DND-41 (cell line): Measurements from ENCODE around the gene SCD5.
A peak's percentile ranks its signal among the peaks of the same experiment; 100 is the strongest.

Source experiments
- ATAC-seq: fragments of 200-7000 bp; cut with Tn5 transposase; 3 replicates; pipeline ENCODE4 v1.9.1; 2021; ENCODE audit warnings: low read depth; ENCODE audit not compliant: insufficient read depth
- DNase-seq: peaks from one replicate; pipeline ENCODE4 v3.0.0-alpha.2; 2020
- H2AFZ ChIP-seq: 2 replicates; pipeline ENCODE4 v1.6.0; 2012; ENCODE audit warnings: low read depth, low read length
- H3K27ac ChIP-seq: 2 replicates; pipeline ENCODE4 v1.5.1; 2012; ENCODE audit warnings: low read length, inconsistent platforms
- H3K27me3 ChIP-seq: fragments of 200-600 bp; sonication (generic); 2 replicates; pipeline ENCODE4 v1.6.0; 2012; ENCODE audit warnings: low read length, mild to moderate bottlenecking, inconsistent platforms; ENCODE audit not compliant: insufficient read depth, poor library complexity
- H3K36me3 ChIP-seq: 2 replicates; pipeline ENCODE4 v1.5.1; 2012; ENCODE audit warnings: low read length, inconsistent platforms; ENCODE audit not compliant: insufficient read depth
- H3K4me1 ChIP-seq: 2 replicates; pipeline ENCODE4 v1.5.1; 2012; ENCODE audit warnings: mild to moderate bottlenecking, low read length; ENCODE audit not compliant: insufficient read depth
- H3K4me2 ChIP-seq: 2 replicates; pipeline ENCODE4 v1.6.0; 2012; ENCODE audit warnings: mild to moderate bottlenecking, moderate library complexity, low read length, inconsistent platforms; ENCODE audit not compliant: insufficient read depth
- H3K4me3 ChIP-seq, 2 experiments: fragments of 200-600 bp in 1 of 2; shearing (Covaris generic) in 1 of 2; 2 replicates each; pipeline ENCODE4 v1.5.1; 2012 to 2016; ENCODE audit warnings: inconsistent platforms in 2 of 2, low read length in 2 of 2, mild to moderate bottlenecking in 2 of 2, low read depth in 1 of 2, moderate library complexity in 1 of 2
- H3K79me2 ChIP-seq: 2 replicates; pipeline ENCODE4 v1.6.0; 2012; ENCODE audit warnings: low read length, inconsistent platforms; ENCODE audit not compliant: insufficient read depth
- H3K9ac ChIP-seq: 2 replicates; pipeline ENCODE4 v1.6.0; 2012; ENCODE audit warnings: low read depth, mild to moderate bottlenecking, inconsistent platforms, low read length, moderate library complexity
- H3K9me3 ChIP-seq: 2 replicates; pipeline ENCODE4 v1.5.1; 2012; ENCODE audit warnings: low read length, moderate library complexity, mild to moderate bottlenecking, inconsistent platforms; ENCODE audit not compliant: insufficient read depth, severe bottlenecking
- H4K20me1 ChIP-seq: 2 replicates; pipeline ENCODE4 v1.6.0; 2012; ENCODE audit warnings: low read length; ENCODE audit not compliant: insufficient read depth
- EZH2 ChIP-seq: IDR thresholded peaks from 3 replicates; pipeline ENCODE4 v1.6.1; 2012; ENCODE audit warnings: borderline replicate concordance, low read depth, mild to moderate bottlenecking, moderate library complexity, low read length, inconsistent platforms; ENCODE audit not compliant: severe bottlenecking
- TF ChIP-seq, protein P1 (sequence below): IDR thresholded peaks from 2 replicates; pipeline ENCODE4 v1.5.1; 2012; ENCODE audit warnings: borderline replicate concordance, low read length, moderate library complexity, mild to moderate bottlenecking; ENCODE audit not compliant: poor library complexity, severe bottlenecking; ENCODE audit errors: extremely low read depth

The SCD5 gene

DNA sequence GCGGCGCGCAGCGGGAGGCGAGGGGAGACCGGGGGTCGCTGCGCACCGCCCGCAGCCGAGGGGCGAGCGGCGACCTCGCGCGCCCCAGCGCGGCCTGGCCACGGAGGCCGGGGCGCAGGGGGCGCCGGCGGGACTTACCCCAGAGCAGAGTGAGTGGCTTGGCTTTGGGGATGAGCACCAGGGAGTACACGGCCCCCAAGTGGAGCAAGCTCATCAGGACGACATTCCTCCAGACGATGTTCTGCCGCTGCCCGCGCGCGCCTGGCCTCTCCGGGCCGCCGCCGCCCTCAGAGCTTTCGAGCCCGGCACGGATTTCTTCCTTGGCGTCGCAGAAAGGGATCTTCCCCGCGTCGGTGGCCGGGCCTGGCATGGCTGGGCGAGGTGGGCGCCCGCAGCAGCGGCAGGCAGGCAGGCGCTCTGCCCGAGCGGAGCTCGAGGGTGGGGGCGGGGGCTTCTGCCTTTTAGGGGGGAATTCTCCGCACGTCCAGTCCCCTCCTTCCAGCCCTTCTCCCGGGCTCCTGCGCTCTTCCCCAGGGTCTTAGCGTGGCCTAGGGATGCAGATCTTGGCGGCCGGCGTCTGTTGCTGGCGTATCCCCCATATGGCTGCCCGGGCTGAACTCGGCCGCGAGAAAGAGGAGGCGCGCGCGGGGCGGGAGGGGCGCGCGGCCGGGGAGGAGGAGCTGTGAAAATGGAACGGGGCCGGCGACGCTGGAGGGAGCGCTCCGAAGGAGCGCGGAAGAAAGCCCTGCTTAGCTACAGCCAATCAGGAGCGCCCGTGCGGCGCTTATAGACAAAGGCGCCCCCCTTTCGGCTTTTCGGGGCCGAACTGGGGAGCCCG, at the start of gene SCD5:
Gene SCD5, minus strand, starts transcription at position 629 of the 838 bp plus-strand sequence. Its CDS starts 259 bp downstream, at position 370.
- ATAC-seq (peak; percentile 89), DNase-seq (peak; percentile 83)

DNA sequence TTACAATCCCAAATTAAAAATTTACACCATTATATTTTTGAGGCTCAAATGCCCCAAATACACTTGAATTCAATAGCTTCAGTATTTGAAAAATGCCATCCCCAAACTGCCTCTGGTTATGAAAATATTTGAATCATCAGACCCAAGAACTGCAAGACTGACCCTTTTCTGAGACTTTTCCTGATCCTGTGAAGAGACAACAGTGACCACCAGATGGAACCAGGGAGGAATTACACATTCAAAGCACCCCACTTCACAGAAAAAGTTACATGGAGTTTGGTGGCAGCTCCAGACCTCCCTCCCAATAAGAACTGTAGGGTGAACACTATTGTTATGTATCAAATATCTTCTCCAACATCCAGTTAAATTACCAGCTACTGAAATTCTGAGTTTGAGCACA, 44.0 kb upstream of the SCD5 start:
- no peaks in the 10 kb centered on the region for H3K27me3 ChIP-seq
- H3K4me2 ChIP-seq, result no peak overlapping the region
- no peaks in the 10 kb centered on the region for H3K79me2 ChIP-seq
- DNase-seq (no peak), ATAC-seq (no peak)
- no peak overlapping the region for H3K9ac ChIP-seq
- no peaks in the 10 kb centered on the region for H4K20me1 ChIP-seq
- TF ChIP-seq, protein P1, sequence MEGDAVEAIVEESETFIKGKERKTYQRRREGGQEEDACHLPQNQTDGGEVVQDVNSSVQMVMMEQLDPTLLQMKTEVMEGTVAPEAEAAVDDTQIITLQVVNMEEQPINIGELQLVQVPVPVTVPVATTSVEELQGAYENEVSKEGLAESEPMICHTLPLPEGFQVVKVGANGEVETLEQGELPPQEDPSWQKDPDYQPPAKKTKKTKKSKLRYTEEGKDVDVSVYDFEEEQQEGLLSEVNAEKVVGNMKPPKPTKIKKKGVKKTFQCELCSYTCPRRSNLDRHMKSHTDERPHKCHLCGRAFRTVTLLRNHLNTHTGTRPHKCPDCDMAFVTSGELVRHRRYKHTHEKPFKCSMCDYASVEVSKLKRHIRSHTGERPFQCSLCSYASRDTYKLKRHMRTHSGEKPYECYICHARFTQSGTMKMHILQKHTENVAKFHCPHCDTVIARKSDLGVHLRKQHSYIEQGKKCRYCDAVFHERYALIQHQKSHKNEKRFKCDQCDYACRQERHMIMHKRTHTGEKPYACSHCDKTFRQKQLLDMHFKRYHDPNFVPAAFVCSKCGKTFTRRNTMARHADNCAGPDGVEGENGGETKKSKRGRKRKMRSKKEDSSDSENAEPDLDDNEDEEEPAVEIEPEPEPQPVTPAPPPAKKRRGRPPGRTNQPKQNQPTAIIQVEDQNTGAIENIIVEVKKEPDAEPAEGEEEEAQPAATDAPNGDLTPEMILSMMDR, result peak; percentile 38
- no peak for TF ChIP-seq EZH2
- no peak overlapping the region for H2AFZ ChIP-seq
- H3K4me1 ChIP-seq, result no peaks in the 10 kb centered on the region
- H3K36me3 ChIP-seq, result peaks cover 74% of the 10 kb centered on the region
- H3K27ac ChIP-seq, result no peak overlapping the region
- no peak overlapping the region for H3K4me3 ChIP-seq
- H3K9me3 ChIP-seq, result no peaks in the 10 kb centered on the region

More for the DNA sequence above, at the start of gene SCD5:
- Histone ChIP-seq H3K4me1 (peaks cover 34% of the 10 kb centered on the region), H3K9ac (peak within 1 kb of the TSS; percentile 72), H4K20me1 (peaks cover 31% of the 10 kb centered on the region), H3K79me2 (peaks cover 38% of the 10 kb centered on the region), H3K4me3 (peak within 1 kb of the TSS; percentile 70 to 81), H3K27me3 (no peaks in the 10 kb centered on the region), H3K4me2 (peak within 1 kb of the TSS; percentile 96), H3K9me3 (no peaks in the 10 kb centered on the region), H3K27ac (peak within 1 kb of the TSS; percentile 70), H3K36me3 (peaks cover 11% of the 10 kb centered on the region), H2AFZ (peak within 1 kb of the TSS; percentile 82)
- TF ChIP-seq EZH2, result no peak
- TF ChIP-seq, protein P1, result no peak

DNA sequence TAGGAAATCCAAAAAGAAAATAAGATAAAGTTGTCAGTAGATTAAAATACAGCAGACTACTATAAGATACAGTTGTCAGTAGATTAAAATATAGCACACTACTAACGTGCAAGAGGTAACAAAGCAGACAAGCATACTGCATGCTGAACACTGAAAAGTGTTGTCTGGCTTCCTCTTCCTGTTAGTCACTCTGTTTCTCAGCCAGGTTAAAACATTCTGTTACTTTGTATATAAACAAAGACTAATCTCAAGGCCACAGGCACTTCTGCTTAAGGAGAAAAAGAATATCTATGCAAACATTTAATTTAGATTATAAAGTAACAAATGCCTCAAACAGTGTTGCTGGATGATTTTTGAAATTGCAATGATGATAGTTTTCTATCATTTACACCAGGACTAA, 41.0 kb upstream of the SCD5 start:
- Histone ChIP-seq H4K20me1 (no peaks in the 10 kb centered on the region), H2AFZ (no peak overlapping the region), H3K9ac (no peak overlapping the region), H3K27me3 (no peaks in the 10 kb centered on the region), H3K79me2 (no peaks in the 10 kb centered on the region), H3K9me3 (no peaks in the 10 kb centered on the region), H3K4me2 (no peak overlapping the region), H3K27ac (no peak overlapping the region), H3K4me1 (no peaks in the 10 kb centered on the region), H3K4me3 (no peak overlapping the region), H3K36me3 (peaks cover 65% of the 10 kb centered on the region)
- ATAC-seq, result no peak
- TF ChIP-seq EZH2, result no peak
- TF ChIP-seq, protein P1, result no peak
- no peak for DNase-seq
